GM18499 (cell line): ENCODE data around the gene UBL5.
"Not testable (repeated sequence)": the region's sequence is repeated elsewhere in the genome, so short reads cannot be mapped to it uniquely, and the experiment has no call there.

Source experiments
- ATAC-seq: cut with Tn5 transposase; IDR thresholded peaks from one replicate; pipeline ENCODE4 v1.9.1; 2021; ENCODE audit warnings: moderate number of reproducible peaks; ENCODE audit not compliant: insufficient read depth, unreplicated experiment

Gene UBL5

DNA sequence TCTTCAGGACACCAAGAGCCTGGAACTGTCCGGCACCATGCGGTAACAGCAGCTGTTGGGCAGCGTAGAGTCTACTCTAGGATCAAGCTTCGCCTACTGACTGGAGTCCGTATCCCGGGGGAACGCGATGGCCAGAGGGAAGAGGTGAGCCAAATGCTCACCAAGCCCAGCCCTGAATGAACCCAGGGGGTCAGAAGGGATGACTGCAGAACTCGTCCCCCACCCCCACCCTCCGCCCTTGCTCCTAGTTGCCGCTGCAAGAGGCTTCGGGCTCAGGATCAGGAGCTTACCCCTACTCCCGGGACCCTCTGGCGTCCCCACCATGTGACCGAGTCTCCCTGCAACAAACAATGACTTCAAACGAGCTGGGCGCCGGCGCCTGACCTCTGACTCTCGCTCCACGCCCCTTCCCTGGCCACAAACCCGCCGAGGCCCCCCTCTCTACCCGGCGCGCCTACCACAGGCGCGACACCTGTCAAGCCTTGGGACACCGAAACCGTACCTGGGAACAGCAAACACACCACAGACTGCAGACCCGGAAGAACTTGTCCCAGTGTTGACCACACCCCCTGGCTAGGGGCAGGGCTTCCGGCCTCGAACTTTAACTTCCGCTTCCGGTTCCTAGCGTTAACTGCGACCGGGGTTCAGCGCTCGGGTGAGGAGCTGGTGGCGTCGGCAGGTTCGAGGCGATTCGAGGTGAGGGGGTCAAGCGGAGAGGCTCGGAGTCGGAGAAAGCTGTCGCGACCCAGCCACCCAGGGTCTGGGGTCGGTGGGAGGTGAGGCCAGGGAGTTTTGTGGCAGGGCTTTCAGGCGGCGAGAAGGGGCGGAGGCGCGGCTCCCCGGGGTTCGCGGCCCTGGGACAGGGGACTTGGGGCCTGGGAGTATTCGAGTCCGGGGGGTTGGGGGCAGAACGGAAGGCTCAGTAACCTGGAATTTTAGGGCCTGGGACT is at the start of gene UBL5:
Gene UBL5 (plus strand): TSS at position 630 of the 950 bp plus-strand sequence. CDS start 420 bp downstream, outside the sequence.
- ATAC-seq = peak; percentile 74

DNA sequence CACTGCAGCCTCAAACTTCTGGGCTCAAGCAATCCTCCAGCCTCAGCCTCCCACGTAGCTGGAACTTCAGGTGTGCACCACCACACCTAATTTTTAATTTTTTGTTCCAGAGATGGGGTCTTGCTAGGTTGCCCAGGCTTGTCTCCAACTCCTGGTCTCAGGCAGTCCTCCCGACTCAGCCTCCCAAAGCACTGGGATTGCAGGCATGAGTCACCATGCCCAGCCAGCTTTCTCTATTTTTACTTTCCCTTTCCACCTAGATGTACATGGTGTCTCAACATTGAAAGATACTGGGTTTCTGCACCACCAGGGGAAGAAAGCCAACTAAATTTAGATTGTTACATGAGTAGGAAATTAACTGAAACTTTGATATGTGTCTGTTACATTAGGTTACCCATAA is 45.4 kb upstream of the UBL5 start:
- no peak for ATAC-seq

DNA sequence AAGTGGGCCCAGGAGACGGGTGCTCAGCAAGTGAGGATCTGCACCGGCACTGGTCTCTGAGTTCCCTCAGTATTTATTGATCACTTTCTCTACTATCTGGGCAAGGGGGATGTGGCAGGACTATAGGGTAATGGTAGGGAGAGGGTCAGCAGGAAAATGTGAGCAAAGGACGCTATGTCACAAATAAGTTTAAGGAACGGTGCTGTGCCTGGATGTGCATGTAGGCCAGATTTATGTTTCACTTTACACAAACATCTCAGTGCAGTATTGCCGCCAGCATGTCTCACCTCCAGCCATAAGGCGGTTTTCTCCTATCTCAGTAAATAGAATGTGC is 43.6 kb upstream of the UBL5 start:
- ATAC-seq = not testable (repeated sequence)

DNA sequence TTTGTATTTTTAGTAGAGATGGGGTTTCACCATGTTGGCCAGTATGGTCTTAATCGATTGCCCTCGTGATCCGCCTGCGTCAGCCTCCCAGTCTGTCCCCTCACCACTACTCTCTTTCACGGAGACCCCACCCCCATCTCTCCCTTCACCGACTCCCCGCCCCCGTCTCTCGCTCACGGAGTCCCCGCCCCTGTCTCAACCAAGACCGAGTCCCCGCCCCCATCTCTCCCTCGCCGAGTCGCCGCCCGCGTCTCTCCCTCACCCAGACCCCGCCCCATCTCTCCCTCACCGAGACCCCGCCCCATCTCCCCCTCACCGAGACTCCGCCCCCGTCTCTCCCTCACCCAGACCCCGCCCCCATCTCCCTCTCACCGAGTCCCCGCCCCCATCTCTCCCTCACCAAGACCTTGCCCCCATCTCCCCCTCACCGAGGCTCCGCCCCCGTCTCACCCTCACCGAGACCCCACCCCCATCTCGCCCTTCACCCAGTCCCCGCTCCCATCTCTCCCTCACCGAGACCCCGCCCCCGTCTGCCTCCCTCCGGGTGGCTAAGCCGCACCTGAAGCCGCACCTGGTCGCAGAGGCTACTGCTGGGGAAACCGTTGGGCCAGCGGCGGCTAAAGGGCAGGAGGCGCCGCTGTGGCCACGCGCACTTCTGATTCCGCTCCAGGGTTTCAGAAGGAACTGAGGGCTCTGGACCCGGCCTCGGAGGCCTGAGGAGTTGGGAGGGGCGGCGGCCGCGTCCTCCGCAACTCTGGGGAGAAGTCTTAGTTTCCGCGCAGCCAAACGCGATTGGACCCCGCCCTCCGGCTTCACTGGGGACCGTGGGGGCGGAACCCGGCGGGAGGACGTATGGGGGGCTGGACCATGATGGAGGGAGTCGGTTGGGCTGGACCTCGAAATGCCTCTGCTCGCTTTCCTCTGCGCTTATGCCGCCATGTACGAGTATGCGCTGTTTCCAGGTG is 42.1 kb upstream of the UBL5 start:
- peak; percentile 51 for ATAC-seq

DNA sequence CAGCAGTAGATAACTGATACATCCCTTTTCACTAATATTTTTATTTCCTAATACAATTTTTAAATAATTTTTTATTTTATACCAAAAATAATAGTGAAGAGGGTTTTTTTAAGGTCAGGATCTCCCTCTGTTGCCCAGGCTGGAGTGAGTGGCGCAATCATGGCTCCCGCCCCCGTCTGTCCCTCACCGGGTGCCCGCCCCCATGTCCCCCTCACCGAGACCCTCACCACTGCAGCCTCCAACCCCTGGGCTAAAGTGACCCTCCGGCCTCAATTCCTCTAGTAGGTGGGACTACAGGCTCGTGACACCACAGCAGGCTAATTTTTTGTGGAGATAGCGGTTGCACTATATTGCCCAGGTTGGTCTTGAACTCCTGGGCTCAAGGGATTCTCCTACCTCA is 41.4 kb upstream of the UBL5 start:
- ATAC-seq = no peak

DNA sequence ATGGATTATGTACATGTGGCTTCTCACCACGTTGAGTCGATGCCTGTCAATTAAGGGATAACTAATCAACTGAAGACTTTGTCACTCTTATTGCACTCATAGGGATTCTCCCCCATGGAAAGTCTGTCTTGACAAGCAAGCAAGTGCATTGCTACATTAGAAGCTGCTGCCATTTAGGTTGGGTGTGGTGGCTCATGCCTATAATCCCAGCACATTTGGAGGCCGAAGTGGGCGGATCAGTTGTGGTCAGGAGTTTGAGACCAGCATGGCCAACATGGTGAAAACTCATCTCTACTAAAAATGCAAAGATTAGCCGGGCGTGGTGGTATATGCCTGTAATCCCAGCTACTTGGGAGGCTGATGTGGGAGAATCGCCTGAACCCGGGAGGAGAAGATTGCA is 40.9 kb upstream of the UBL5 start:
- no peak for ATAC-seq

DNA sequence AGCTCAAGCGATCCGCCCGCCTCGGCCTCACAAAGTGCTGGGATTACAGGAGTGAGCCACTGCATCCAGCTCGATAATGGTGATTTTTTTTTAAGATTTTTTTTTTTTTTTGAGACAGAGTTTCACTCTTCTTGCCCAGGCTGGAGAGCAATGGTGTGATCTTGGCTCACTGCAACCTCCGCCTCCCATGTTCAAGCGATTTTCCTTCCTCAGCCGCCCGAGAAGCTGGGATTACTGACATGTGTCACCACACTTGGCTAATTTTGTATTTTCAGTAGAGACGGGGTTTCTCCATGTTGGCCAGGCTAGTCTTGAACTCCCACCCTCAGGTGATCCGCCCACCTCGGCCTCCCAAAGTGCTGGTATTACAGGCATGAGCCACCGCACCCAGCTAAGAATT is 39.1 kb upstream of the UBL5 start:
- not testable (repeated sequence) for ATAC-seq

DNA sequence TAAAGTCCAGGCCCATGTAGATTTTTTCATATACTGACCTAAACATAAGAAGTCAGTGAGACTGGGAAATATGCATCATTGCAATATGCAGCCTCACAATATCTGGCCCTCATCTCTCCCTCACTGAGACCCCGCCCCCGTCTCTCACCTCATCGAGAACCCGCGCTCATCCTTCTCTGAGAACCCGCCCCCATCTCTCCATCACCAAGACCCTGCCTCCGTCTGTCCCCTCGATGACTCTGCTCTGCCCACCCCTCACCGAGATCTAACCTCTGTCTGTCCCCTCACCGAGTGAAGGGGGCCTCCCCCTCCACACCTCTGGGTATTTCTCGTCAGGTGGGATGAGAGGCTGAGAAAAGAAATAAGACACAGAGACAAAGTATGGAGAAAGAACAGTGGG is 38.7 kb upstream of the UBL5 start:
- ATAC-seq = no peak

DNA sequence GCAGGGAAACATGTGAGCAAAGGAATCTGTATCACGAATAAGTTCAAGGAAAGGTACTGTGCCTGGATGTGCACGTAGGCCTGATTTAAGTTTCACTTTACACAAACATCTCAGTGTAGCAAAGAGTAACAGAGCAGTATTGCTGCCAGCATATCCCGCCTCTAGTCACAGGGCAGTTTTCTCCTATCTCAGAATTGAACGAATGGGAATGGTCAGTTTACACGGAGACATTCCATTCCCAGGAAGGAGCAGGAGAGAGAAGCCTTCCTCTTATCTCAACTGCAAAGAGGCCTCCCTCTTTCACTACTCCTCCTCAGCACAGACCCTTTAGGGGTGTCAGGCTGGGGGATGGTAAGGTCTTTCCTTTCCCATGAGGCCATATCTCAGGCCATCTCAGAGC is 38.1 kb upstream of the UBL5 start:
- ATAC-seq = not testable (repeated sequence)

DNA sequence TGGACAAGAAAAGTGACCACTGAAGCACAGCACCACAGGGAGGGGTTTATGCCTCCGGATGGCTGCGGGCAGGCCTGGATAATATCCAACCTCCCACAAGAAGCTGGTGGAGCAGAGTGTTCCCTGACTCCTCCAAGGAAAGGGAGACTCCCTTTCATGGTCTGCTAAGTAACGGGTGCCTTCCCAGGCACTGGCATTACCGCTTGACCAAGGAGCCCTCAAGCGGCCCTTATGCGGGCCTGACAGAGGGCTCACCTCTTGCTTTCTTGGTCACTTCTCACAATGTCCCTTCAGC is 36.7 kb upstream of the UBL5 start:
- not testable (repeated sequence) for ATAC-seq

DNA sequence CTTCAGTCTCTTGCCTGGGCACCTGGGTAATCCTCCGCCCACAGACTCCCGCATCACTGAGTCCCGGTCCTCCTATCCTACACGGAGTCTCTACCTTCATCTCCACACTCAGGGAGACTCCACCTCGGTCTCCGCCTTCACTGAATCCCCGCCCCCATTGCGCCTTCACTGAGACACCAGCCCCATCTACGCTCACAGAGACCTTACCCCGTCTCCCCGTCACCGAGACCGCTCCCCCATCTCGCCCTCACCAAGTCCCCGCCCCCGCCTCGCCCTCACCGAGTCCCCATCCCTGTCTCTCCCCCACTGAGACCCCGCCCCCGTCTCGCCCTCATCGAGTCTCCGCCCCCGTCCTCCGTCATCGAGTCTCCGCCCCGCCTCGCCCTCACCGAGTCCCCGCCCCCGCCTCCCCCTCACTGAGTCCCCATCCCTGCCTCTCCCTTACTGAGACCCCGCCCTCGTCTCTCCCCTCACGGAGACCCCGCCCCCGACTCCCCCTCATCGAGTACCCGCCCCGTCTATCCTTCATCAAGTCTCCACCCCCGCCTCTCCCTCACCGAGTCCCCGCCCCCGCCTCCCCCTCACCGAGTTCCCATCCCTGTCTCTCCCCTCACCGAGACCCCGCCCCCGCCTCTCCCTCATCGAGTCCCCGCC is 36.0 kb upstream of the UBL5 start:
- ATAC-seq = no peak

DNA sequence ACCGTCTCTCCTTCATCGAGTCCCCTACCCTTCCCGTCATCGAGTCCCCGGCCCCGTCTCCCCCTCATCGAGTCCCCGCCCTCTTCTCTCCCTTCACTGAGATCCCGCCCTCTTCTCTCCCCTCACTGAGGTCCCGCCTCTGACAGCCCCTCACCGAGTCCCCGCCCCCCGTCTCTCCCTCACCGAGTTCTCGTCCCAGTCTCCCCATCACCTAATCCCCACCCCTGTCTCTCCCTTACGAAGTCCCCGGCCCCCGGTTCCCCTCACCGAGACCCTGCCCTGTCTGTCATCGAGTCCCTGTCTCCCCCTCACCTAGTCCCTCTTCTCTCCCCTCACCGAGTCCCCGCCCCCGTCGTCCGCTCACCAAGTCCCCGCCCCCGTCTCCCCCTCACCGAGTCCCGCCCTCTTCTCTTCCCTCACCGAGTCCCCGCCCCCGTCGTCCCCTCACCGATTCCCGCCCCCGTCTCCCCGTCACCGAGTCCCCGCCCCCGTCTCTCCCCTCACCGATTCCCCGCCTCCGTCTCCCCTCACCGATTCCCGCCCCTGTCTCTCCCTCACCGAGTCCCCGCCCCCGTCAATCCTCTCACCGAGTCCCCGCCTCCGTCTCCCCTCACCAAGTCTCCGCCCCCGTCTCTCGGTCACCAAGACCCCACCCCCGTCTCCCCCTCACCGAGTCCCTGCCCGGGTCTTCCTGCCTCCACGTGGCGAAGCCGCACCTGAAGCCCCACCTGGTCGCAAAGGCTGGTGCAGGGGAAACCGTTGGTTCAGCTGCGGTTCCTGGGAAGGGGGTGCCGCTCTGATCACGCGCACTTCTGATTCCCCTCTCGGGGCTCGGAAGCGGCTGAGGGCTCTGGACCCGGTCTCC is 35.3 kb upstream of the UBL5 start:
- no peak for ATAC-seq

DNA sequence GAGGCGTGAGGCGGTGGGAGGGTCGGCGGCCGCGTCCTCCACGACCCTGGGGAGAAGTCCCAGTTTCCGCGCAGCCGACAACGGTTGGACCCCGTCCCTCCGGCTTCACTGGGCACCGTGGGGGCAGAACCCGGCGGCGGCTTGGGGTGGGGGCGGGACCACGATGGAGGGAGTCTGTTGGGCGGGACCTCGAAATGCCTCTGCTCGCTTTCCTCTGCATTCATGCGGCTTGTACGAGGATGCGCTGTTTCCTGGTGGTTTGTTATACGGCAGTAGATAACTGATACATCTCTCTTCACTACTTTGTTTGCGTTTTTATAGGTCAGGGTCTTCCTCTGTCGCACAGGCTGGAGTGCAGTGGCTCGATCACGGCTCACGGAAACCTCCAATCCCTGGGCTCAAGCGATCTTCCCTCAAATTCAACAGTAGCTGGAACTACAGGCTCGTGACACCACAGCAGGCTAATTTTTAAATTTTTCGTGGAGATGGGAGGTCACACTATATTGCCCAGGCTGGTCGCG is 34.6 kb upstream of the UBL5 start:
- ATAC-seq = no peak

DNA sequence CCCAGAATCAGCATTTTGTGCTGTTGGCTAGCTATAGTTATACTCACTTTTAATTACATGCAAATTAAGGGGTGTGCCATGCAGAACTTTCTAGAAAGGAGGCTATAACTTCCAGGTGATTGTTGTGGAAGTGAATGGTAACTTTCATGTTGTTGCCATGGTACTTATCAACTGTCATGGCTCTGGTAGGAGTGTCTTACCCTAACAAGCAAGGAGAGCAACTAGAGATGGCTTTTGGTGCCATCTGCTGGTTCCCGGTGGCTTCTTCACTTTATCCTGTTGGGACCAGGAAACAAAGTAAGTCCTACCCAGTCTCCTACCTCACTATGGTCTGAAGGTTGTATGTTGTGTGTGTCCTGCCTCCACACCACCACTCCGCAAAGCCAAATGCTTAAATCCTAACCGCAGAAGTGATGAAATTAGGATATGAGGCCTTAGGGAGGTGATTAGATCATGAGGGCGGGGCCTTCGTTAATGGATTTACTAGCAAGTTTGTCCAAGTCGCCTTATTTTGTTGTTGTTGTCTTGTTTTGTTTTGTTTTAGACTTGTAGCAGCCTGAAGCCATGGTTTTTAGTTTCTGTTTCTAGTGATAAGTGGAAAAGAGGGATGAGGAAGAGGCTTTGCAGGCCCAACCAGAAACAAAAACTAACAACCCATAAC is 31.5 kb upstream of the UBL5 start:
- ATAC-seq = no peak

DNA sequence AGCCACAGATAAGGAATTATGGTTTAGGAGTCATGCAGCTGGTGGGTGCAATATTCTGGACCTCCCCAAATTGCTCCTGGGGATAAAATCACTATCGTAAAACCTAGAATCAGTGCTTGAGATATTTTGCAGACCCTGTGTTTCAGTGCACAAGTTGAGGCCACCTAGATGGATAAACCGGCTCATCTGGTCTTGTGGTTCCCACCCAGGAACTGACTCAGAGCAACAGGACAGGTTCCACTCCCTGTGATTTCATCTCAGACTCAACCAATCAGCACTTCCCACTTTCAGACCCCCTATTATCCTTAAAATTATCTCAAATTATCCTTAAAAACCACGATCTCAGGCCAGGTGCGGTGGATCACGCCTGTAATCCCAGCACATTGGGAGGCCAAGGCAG is 29.8 kb upstream of the UBL5 start:
- no peak for ATAC-seq

DNA sequence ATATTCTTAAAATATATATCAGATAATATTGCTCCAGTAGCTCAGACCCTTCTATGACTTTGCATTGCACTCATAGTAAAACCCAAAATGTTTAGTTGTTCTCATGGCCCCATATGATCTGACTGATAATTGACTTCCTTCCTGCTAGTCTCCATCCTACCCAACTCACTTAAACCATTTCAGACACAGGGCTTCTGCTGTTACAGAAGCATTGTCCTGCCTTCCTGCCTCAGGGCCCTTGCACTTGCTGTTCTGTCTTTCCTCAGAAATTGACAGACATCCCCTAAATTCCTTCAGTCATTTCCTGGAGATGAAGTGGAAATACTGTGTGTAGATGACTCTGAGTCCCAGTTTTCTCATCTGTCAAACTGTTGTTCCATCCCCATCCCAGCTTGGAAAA is 28.6 kb upstream of the UBL5 start:
- no peak for ATAC-seq

DNA sequence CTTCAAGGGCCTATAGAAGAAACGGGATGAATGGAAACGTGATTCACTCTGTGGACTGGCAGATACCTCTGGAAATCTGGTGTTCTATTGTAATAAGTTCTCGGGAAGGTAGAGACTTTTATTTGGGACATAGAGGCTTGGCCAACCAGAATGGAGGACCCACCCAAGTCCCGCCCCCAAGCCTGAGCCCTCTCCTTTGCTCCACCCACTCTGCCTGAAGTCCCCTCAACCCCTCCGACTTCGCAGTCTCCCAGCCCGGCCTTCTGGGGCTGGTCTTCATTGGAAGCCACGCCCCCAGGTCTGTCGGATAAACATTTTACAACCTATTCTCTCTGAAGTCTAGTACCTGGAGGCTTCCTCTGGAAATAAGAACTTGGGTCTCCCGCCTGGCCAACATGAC is 25.7 kb upstream of the UBL5 start:
- no peak for ATAC-seq

DNA sequence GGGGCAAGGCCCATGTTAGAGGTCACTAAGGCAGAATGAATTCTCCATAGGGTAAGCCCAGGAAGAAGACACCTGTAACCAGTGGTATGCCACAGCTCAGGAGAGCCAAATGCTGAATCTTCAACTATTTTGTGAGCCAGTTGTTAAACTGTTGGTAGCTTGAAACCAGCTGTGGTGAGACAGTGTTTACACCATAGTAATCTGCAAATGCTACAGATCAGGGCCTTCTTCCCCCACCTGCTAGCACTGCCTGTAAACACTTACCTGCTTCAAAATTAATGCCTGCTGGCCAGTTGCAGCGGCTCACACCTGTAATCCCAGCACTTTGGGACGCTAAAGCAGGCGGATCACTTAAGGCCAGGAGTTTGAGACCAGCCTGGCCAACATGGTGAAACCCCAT is 20.9 kb upstream of the UBL5 start:
- no peak for ATAC-seq
